ENCODE measurements around the gene MUC5AC.

GRCh38 chr11:1175461-1176223, 17.9 kb downstream of the MUC5AC start:
- TF ChIP-seq EZH2 (IDR thresholded peaks at IDR 0.05; ENCODE audit: insufficient read depth, poor library complexity, severe bottlenecking): no peak
- TF ChIP-seq EZH2phosphoT487 (IDR thresholded peaks at IDR 0.05; ENCODE audit: insufficient read depth, low read depth): no peak

Data from GM23248 (cell line).